Mononuclear cell (primary cell): ENCODE results near the gene ODAD3. TPM values are rescaled to one million over a fixed set of nuclear protein-coding genes. Genes with fewer than 3 reads are reported as not detected.

Experiments used
- H3K27me3 ChIP-seq: 2 replicates; pipeline ENCODE4 v1.6.0; 2011; ENCODE audit warnings: low read length, control low read depth; ENCODE audit not compliant: insufficient read depth
- H3K4me1 ChIP-seq: 2 replicates; pipeline ENCODE4 v1.5.1; 2011; ENCODE audit warnings: mild to moderate bottlenecking, low read length, control low read depth; ENCODE audit not compliant: insufficient read depth
- H3K4me3 ChIP-seq: 2 replicates; pipeline ENCODE4 v1.5.1; 2011; ENCODE audit warnings: mild to moderate bottlenecking, low read length, moderate library complexity
- H3K9me3 ChIP-seq: 2 replicates; pipeline ENCODE4 v1.5.1; 2011; ENCODE audit warnings: low read depth, mild to moderate bottlenecking, control low read depth, low read length
- total RNA-seq: library from RNA; depleted of rRNA; stranded (reverse); fragments of >200 nt; gene quantifications from one replicate; pipeline ENCODE4 v1.2.3, GENCODE V29; 2012

Gene ODAD3
- total RNA-seq, 1 donor, result not detected

- Histone ChIP-seq H3K9me3 (no peaks in the 10 kb centered on the region), H3K4me3 (no peak overlapping the region), H3K27me3 (peaks cover 18% of the 10 kb centered on the region), H3K4me1 (peaks cover 23% of the 10 kb centered on the region)
These were observed 8.3 kb downstream of the ODAD3 start for GRCh38 chr19:11426656-11427055.

GRCh38 chr19:11425719-11426457 lies 9.0 kb downstream of the ODAD3 start:
- H3K4me1 ChIP-seq, result peaks cover 30% of the 10 kb centered on the region
- H3K9me3 ChIP-seq, result no peaks in the 10 kb centered on the region
- no peak overlapping the region for H3K4me3 ChIP-seq
- H3K27me3 ChIP-seq, result peaks cover 26% of the 10 kb centered on the region

GRCh38 chr19:11423791-11424181 lies 11.1 kb downstream of the ODAD3 start:
- Histone ChIP-seq H3K4me1 (peaks cover 41% of the 10 kb centered on the region), H3K9me3 (no peaks in the 10 kb centered on the region), H3K27me3 (peaks cover 45% of the 10 kb centered on the region), H3K4me3 (no peak overlapping the region)

- H3K4me3 ChIP-seq, result no peak overlapping the region
- H3K27me3 ChIP-seq, result peaks cover 48% of the 10 kb centered on the region
- peaks cover 46% of the 10 kb centered on the region for H3K4me1 ChIP-seq
- H3K9me3 ChIP-seq, result no peaks in the 10 kb centered on the region
These were observed 11.6 kb downstream of the ODAD3 start for GRCh38 chr19:11423164-11423790.

GRCh38 chr19:11422163-11423065 lies 12.5 kb downstream of the ODAD3 start:
- Histone ChIP-seq H3K27me3 (peaks cover 48% of the 10 kb centered on the region), H3K4me1 (peaks cover 47% of the 10 kb centered on the region), H3K4me3 (no peak overlapping the region), H3K9me3 (no peaks in the 10 kb centered on the region)

GRCh38 chr19:11421371-11422098 lies 13.4 kb downstream of the ODAD3 start:
- no peak overlapping the region for H3K4me3 ChIP-seq
- H3K27me3 ChIP-seq, result peaks cover 48% of the 10 kb centered on the region
- H3K9me3 ChIP-seq, result no peaks in the 10 kb centered on the region
- H3K4me1 ChIP-seq, result peaks cover 47% of the 10 kb centered on the region

- Histone ChIP-seq H3K4me3 (peak overlapping the region; percentile 13), H3K9me3 (no peaks in the 10 kb centered on the region), H3K27me3 (peaks cover 48% of the 10 kb centered on the region), H3K4me1 (peaks cover 47% of the 10 kb centered on the region)
These were observed 14.2 kb downstream of the ODAD3 start for GRCh38 chr19:11420429-11421370.

- no peaks in the 10 kb centered on the region for H3K9me3 ChIP-seq
These were observed 16.1 kb downstream of the ODAD3 start, which contains the start of gene RGL3 for GRCh38 chr19:11418549-11419506. RGL3 (minus strand) TSS chr19:11419314; CDS start chr19:11419278, 36 bp downstream.

GRCh38 chr19:11418094-11418548 lies 16.8 kb downstream of the ODAD3 start:
- no peaks in the 10 kb centered on the region for H3K9me3 ChIP-seq
- H3K27me3 ChIP-seq, result peaks cover 38% of the 10 kb centered on the region
- no peak overlapping the region for H3K4me3 ChIP-seq
- H3K4me1 ChIP-seq, result peaks cover 39% of the 10 kb centered on the region

More at GRCh38 chr19:11418549-11419506, 16.1 kb downstream of the ODAD3 start, which contains the start of gene RGL3:
- Histone ChIP-seq H3K4me3 (no peak within 1 kb of the TSS), H3K27me3 (peaks cover 44% of the 10 kb centered on the region), H3K4me1 (peaks cover 44% of the 10 kb centered on the region)

- Histone ChIP-seq H3K9me3 (no peaks in the 10 kb centered on the region), H3K27me3 (peaks cover 28% of the 10 kb centered on the region), H3K4me3 (no peak overlapping the region), H3K4me1 (peaks cover 22% of the 10 kb centered on the region)
These were observed 18.4 kb downstream of the ODAD3 start for GRCh38 chr19:11416346-11417052.

GRCh38 chr19:11414544-11414943 lies 20.4 kb downstream of the ODAD3 start:
- Histone ChIP-seq H3K9me3 (no peaks in the 10 kb centered on the region), H3K4me1 (peaks cover 8% of the 10 kb centered on the region), H3K27me3 (peaks cover 9% of the 10 kb centered on the region), H3K4me3 (no peak overlapping the region)

- peaks cover 13% of the 10 kb centered on the region for H3K4me1 ChIP-seq
- no peaks in the 10 kb centered on the region for H3K27me3 ChIP-seq
- no peaks in the 10 kb centered on the region for H3K9me3 ChIP-seq
- H3K4me3 ChIP-seq, result no peak overlapping the region
These were observed 24.2 kb downstream of the ODAD3 start for GRCh38 chr19:11410682-11411081.
